GM19324 (cell line): ENCODE results near the gene RIOK2.
"Not testable (repeated sequence)": the region's sequence is repeated elsewhere in the genome, so short reads cannot be mapped to it uniquely, and the experiment has no call there.

Experiments used
- ATAC-seq: cut with Tn5 transposase; IDR thresholded peaks from one replicate; pipeline ENCODE4 v1.9.1; 2021; ENCODE audit warnings: mild to moderate bottlenecking, moderate library complexity; ENCODE audit not compliant: unreplicated experiment, low FRiP score

The RIOK2 gene

DNA sequence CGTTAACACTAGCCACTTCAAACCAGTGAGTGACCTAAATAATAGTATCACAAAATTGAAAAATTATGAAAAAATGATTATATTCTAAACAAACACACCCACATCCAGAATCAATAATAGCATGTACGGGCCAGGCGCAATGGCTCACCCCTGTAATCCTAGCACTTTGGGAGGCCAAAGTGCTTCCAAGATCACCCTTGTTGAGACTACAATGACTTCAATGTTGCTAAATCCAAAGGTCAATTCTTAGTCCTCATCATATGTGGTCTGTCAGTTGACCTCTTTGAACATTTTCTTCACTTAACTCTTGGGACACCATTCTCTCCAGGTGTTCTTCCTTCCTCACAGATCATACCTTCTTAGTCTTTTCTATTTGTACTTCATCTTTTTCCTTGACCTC lies 11.3 kb downstream of the RIOK2 start:
- ATAC-seq, result no peak

DNA sequence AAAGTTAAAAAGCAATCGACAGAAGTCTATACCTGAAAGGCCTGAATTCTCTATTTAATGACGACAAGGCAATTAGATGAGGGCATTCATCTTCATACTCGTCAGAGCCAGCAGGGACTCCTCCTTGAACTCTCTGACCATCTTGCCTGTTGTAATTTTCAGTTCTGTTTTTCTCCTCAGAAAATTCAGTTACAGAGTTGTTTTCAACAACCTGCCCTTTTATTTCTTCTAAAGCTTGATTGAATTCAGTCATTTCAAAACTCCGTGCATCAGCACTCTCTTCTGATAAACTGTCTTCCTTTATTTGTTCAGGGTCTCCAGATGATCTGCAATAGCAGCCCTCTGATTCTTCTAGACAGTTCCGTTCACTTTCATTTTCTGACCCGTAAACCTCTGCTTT lies 15.6 kb downstream of the RIOK2 start:
- ATAC-seq, result peak; percentile 46

DNA sequence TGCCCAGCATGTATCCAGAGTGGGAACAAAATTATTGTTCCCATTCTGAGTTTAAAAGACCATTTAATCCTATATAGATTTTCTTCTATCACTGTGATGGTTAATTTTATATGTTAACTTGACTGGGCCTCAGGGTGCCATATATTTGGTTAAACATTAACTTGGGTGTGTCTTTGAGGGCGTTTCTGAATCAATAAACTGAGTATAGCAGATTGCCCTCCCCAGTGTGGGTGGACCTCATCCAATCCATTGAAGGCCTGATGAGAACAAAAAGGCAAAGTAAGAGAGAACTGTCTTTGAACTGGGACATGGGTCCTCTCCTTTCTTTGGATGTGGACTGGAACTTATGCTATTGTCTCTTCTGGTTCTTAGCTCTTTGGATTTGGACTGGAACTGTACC lies 17.3 kb downstream of the RIOK2 start:
- ATAC-seq, result no peak

DNA sequence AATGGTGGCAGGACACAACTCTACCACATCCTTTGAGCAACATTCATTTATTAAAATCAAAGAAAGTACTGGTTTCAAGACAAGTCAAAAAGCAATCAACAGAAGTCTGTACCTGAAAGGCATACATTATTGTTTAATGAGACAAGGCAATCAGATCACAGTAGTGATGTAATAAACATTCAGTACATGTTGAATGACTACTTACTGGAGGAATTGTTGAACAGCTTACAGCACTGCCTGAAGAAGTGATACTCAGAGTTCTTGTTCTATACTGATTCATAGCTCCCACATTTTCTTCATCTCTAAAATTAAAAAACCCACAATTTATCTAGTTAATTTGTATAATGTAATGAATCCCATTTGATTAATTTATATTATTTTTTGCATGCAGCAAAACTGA lies 18.2 kb downstream of the RIOK2 start:
- ATAC-seq, result no peak

DNA sequence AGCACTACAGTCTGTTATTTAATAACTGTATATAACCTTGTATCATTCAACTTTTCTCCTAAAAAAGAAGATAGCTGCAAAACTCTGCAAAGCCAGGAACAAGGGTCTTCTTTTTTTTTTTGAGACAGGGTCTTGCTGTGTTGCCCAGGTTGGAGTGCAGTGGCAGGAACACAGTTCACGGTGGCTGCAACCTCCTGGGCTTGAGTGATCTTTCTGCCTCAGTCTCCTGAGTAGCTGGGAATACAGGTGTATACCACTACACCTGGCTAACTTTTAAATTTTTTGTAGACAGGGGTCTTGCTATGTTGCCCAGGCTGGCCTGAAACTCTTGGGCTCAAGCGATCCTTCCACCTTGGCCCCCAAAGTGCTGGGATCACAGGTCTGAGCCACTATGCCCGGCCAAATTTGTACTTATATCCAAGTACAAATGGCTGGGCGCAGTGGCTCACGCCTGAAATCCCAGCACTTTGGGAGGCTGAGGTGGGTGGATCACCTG lies 19.2 kb downstream of the RIOK2 start:
- ATAC-seq, result no peak

DNA sequence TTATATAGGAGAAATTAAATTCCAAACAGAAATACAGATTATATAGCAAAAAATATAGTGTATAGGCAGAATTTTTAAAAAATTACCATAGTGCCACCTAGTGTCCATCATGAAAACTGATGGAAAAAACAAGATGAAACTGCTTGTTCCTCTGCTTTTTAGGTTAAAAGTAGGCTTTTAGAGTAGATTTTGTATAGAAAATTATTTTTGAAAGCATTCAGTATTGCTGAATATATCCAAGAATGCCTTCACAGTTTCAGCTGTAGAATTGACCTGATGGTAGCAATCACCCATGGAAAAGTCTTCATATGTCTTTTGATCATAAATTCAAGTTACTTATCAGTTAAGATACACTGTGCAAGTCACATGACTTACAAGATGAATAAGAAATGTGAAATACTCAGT lies 19.7 kb downstream of the RIOK2 start:
- no peak for ATAC-seq

DNA sequence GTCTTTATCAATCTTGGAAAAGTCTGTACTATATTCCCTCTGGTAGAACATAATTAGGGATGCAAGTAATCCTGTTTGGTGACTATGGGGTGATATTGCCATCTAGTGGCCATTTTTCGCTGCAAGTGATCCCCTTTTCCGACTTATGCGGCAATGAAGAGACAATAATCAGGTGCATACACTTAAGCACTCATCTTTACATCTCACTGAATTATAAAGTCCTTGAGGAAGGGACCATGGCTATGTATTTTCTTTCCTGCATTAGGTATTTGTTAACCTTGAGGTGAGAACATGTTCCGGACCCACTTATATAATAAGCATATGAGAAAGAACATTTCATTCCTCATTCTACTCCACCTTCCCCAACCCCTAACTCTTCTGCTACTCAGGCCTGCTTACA lies 21.0 kb downstream of the RIOK2 start:
- no peak for ATAC-seq

DNA sequence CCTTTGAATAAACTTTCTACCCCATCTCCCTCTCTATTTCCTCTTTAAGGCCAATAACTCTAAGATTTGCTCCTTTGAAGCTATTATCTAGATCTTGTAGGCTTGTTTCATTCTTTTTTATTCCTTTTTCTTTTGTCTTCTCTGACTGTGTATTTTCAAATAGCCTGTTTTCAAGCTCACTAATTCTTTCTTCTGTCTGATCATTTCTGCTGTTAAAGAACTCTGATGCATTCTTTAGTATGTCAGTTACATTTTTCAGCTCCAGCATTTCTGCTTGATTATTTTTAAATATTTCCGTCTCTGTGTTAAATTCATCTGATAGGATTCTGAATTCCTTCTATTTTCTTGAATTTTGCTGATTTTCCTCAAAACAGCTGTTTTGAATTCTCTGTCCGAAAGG lies 25.4 kb downstream of the RIOK2 start:
- ATAC-seq, result no peak

DNA sequence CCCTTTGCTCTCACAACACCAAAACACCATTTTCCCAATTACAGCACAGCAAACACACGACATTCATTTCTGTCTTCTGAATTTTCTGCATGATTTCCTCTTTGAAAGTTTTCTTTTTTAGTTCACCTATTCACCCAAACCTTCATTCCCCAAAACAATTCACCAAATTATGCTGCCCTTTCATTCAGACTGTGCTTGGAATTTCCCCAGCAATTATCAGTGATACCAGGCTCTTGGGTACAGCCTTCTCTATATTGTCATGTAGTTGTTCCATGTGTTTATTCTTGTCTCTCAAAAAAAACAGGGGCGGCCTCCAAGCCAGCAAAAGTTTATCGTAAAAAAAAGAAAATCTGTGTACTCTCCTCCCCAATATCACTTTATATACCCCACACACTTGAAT lies 31.7 kb downstream of the RIOK2 start:
- no peak for ATAC-seq

DNA sequence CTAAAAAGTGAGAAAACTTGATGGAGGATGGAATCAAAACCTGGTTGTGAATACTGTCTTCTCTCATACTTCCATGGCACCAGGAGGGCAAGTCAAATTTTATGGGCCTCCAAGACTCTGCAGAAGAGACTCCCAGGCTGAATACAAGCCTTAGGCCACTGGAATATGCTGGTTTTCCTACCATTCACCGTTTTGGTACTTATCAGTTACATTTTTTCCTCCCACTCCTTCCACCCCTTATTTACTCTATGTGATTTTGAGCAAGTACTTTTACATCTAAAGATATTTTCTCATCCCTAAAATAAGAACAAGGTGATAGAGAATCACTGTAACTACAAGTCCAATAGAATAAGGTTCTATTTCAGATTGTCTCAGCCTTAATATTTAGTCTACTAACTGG lies 32.6 kb downstream of the RIOK2 start:
- ATAC-seq, result no peak

DNA sequence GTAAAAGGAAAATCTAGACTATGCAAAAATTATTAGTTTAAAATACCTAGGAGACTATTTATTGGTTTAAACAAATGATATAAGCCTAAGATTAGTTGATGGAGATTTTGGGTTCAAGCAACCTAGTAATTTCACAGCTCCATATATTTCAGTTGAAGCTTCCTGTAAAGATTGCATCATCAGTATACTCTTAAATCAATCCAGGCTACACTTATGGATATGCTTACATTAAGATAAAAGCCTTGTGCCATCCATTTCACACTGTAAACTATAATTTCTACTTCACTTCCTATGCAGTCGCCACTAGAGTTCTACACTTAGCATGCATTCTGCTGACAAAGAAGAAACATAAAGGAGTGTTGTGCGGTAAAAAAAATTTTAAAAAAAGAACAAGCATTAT lies 33.3 kb downstream of the RIOK2 start:
- no peak for ATAC-seq

DNA sequence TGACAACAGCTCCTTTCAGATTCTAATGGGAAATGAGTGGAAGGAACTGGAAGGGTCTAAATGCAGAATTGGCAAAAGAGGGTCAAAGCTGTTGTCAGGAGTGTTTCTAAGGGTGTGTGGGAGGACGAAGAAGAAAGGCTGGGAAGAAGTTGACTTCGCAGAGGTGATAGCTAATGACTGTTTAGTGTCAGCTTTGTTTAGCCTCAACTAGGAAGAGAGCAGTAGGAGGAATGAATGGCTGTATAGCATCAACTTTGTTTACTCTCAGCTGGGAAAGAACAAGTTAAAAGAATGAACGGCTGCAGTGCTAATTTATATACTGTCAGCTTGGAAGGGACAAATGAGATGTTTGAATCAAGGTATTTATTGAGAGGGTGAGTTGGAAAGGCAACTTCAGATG lies 34.8 kb downstream of the RIOK2 start:
- ATAC-seq, result no peak

DNA sequence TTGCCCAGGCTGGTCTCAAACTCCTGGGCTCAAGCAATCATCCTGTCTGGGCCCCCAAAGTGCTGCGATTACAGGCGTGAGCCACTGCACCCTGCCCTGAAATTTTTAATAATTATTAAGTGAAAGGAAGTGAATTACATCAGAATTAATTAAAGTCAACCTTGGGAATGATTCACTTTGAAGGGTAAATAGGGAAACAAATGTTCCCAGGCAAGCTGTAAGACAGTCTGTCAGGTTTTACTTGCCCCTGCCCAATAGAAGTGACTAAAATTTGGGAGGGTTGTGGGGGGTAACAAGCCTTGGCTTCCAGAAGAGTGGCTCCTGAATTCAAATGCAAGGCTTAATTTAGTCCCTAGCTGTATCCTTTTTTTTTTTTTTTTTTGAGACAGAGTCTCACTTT lies 39.3 kb downstream of the RIOK2 start:
- ATAC-seq, result no peak

DNA sequence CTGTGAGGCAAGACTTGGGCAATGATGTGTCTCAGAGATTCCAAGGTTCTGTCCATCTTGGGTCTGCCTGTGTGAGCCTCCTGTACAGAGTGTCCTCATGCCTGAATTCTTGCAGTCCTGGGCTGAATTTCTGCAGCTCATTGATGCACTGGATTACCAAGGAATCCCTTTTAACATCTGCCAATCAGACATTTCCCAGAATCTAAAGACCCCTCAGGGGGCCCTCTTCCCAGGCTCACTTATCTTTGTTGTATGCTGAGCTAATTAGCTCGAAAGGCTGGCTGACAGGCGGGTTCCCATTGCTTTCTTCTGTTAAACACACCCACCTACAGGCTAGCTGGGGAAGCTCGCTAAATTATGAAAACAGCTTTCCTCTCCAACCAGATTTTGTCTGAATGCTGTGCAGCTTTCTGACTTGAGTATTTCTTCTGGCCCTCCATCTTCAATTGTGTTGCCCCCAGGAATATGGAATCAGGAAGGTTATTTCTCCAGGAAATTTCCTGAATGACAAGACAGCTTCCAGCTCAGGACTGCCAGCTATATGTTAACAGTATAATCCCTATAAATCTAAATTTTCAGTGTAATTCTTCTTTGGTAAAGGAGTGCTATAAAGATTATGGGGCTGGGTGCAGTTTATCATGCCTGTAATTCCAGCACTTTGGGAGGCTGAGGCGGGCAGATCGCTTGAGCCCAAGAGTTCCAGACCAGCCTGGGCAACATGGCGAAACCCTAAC lies 40.4 kb downstream of the RIOK2 start, which contains the start of gene LIX1:
Gene LIX1 (minus strand): TSS at position 91 of the 734 bp plus-strand sequence. CDS start 35 bp downstream, at position 56.
- peak; percentile 66 for ATAC-seq

DNA sequence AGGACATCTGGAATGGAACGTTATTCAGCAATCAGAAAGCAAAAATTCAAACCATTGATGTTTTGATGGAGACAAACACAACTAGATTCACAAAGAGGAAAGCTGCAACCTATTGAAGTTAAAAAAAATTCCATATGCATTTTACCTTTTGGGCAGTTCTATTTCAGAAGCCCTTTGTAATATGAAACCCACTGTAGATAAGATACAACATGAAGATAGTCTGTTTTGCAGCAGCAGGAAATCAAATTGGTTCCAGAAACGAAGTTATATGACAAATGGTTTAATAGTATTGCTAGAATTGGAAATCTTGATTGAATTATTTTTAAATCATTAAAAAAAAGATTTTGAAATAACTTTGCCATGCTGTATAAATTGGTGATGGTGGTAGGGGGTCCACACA lies 41.5 kb downstream of the RIOK2 start:
- no peak for ATAC-seq

DNA sequence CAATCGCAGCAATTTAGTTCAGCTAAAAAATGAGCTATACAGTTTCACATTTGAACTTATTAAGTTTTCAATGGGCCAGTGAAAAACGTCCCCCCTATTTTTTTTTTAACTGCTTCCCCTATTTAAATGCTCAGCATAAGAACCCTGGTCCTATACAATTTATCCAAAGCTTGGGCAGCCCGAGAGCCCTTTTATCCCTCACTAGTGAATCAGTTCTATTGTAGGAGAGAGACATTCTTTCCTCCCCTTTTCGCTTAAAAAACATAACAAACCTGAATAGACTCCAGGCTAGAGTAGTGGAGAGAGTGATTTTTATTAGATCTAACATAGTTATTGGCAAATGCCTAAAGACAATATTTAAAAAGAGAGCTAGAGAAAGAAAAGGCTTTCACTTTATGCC lies 42.0 kb downstream of the RIOK2 start:
- ATAC-seq, result no peak

DNA sequence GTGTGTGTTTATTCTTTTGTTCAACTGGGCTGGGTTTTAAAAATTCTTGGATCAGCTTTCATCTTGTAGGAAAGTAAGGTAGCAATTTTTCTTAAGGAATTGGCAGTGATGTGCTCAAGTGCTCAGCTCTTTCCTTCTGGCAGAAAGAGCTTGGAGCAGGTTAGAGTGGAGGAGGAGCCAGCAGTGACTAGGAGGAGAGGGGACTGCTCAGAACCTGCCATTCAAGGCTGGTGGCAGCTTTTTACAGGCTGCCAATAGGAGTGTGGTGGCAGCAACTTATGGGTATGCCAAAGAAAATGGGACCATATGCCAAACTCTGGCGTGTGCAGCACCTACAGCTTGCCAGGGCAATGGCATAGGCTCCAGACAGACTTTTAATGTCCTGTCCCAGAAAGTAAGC lies 42.8 kb downstream of the RIOK2 start:
- not testable (repeated sequence) for ATAC-seq

DNA sequence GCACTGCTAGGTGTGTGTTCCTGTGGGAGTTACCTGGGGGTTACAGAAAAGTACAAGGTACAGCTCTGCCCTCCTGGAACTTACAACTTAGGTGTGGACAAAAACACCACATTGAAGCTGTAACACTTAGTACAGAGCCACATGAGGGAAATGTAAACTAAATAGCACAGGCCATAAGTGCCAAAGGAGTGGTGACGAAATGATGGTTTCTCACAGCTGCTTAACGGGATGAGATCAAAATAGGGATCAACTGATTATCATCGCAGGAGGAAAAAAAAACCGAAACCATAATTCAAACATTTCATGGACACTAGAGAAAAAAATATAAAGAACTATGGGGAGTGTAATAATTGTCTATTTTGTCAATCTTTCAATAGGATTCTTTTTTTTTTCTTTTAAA lies 46.6 kb downstream of the RIOK2 start:
- ATAC-seq, result no peak

DNA sequence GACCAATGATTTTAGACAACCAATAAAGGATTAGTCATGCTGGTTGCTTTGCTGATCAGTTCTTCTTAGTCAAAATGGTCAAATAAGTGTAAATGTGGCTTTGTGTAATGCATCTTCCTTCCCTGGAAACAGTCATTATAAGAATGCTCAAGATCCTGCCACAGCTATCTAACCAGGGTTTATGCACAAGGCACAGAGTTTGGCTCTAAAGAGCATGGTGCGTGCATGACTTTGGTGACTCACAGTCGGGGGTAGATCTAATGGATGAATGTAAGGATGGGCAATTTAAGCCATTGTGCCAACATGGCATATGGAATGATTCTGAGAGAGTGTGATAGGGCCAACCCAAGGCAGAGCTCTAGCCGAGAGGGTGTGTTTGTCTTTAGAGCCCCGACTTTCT lies 47.2 kb downstream of the RIOK2 start:
- no peak for ATAC-seq

DNA sequence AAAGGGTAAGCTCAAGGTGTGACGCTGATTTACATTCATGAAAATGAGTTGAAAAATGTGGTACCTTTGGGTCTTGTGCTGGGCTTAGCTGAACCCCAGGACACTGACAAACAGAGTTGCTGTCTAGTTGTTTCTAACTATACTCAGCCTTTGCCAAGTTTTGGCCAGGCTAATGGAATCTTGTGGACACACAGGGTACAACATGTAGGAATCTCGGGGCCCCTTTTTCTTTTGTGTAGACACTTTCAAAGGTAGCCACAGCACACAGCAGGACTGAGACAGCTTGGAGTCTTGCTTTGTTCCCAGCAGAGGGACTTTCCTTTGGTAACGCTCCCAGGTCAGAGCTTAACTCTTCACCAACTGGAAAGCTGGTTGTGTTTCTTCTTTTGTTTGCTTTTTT lies 48.4 kb downstream of the RIOK2 start:
- no peak for ATAC-seq

DNA sequence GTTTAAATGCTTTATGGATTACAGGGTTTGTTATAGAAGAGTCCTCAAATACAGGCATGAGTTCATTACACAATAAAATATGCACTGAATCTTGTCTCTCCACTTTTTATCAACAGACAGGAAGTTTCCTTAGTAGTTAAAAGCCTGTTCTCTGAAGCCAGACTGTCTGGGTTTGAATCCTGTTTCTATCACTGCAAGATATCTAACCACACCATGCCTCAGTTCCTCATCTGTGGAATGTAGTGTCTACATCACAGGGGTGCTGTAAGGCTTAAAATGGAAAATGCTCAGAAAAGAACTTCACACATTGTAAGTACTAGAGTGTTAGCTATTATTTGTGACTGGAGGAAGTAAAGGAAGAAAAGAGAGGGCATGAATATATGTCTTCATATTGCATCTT lies 49.9 kb downstream of the RIOK2 start:
- no peak for ATAC-seq

DNA sequence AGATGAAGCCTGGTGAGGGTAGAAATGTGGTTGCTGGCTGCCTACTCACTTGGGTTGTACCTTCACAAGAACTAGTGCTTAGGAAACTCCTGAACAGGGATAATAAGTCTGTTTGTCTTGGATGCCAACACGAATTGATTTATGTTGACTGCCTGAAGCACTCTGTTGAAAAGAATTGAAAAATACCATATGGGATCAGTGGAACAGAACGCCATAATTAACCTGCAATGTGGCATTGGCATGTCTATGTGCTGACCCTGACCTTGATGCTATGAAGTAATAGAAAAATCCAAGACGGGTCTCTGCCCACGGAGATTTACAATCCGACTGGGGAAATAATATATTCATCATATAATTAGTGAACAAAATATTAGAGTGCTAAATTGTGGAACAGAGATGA lies 51.1 kb downstream of the RIOK2 start:
- no peak for ATAC-seq
